ENCODE results near the gene TIMM22. TPM values are rescaled to one million over a fixed set of nuclear protein-coding genes. Genes with fewer than 3 reads are reported as not detected.

The TIMM22 gene
- polyA plus RNA-seq, 4 donors = 15.6 to 16.3 (median 15.7) TPM

GRCh38 chr17:1012823-1013728 lies 16.1 kb downstream of the TIMM22 start:
- no peak for DNase-seq (ENCODE audit: low read depth in 4 of 4, low spot score in 3 of 4)

GRCh38 chr17:1013729-1014090 lies 16.8 kb downstream of the TIMM22 start:
- DNase-seq (ENCODE audit: low read depth in 4 of 4, low spot score in 3 of 4) = no peak

GRCh38 chr17:1018547-1018946 lies 21.6 kb downstream of the TIMM22 start:
- DNase-seq (ENCODE audit: low read depth in 4 of 4, low spot score in 3 of 4) = no peak

- no peak for DNase-seq (ENCODE audit: low read depth in 4 of 4, low spot score in 3 of 4)
Observed at GRCh38 chr17:1019451-1019850, 22.5 kb downstream of the TIMM22 start.

GRCh38 chr17:1021147-1021546 lies 24.2 kb downstream of the TIMM22 start:
- DNase-seq (ENCODE audit: low read depth in 4 of 4, low spot score in 3 of 4) = no peak

GRCh38 chr17:1022278-1023024 lies 25.5 kb downstream of the TIMM22 start:
- DNase-seq (ENCODE audit: low read depth in 4 of 4, low spot score in 3 of 4) = no peak

- no peak for DNase-seq (ENCODE audit: low read depth in 4 of 4, low spot score in 3 of 4)
Observed at GRCh38 chr17:1024076-1024475, 27.1 kb downstream of the TIMM22 start.

GRCh38 chr17:1025733-1026598 lies 29.0 kb downstream of the TIMM22 start:
- DNase-seq (ENCODE audit: low read depth in 4 of 4, low spot score in 3 of 4) = no peak

- DNase-seq (ENCODE audit: low read depth in 4 of 4, low spot score in 3 of 4) = no peak
Observed at GRCh38 chr17:1026599-1026975, 29.7 kb downstream of the TIMM22 start.

- no peak for DNase-seq (ENCODE audit: low read depth in 4 of 4, low spot score in 3 of 4)
Observed at GRCh38 chr17:1027044-1027443, 30.1 kb downstream of the TIMM22 start.

GRCh38 chr17:1029196-1029921 lies 32.4 kb downstream of the TIMM22 start:
- no peak for DNase-seq (ENCODE audit: low read depth in 4 of 4, low spot score in 3 of 4)

- no peak for DNase-seq (ENCODE audit: low read depth in 4 of 4, low spot score in 3 of 4)
Observed at GRCh38 chr17:1029922-1030644, 33.2 kb downstream of the TIMM22 start.

GRCh38 chr17:1030684-1031532 lies 34.0 kb downstream of the TIMM22 start:
- DNase-seq (ENCODE audit: low read depth in 4 of 4, low spot score in 3 of 4) = no peak

GRCh38 chr17:1031711-1032110 lies 34.8 kb downstream of the TIMM22 start:
- DNase-seq (ENCODE audit: low read depth in 4 of 4, low spot score in 3 of 4) = no peak

- DNase-seq (ENCODE audit: low read depth in 4 of 4, low spot score in 3 of 4) = no peak
Observed at GRCh38 chr17:1032391-1032790, 35.5 kb downstream of the TIMM22 start.

GRCh38 chr17:1033503-1033902 lies 36.6 kb downstream of the TIMM22 start:
- no peak for DNase-seq (ENCODE audit: low read depth in 4 of 4, low spot score in 3 of 4)

GRCh38 chr17:1034652-1035210 lies 37.8 kb downstream of the TIMM22 start:
- no peak for DNase-seq (ENCODE audit: low read depth in 4 of 4, low spot score in 3 of 4)

GRCh38 chr17:1035546-1036170 lies 38.7 kb downstream of the TIMM22 start:
- no peak for DNase-seq (ENCODE audit: low read depth in 4 of 4, low spot score in 3 of 4)
